ENCODE measurements around the gene ZNF576.

GRCh38 chr19:43551399-43552197, 44.8 kb upstream of the ZNF576 start:
- TF ChIP-seq MXI1 (conservative IDR thresholded peaks at IDR 0.05; ENCODE audit: poor library complexity, severe bottlenecking) (no peak), CTCF (IDR thresholded peaks at IDR 0.05; ENCODE audit: poor library complexity, severe bottlenecking) (no peak), EP300 (conservative IDR thresholded peaks at IDR 0.05; ENCODE audit: poor library complexity, severe bottlenecking) (no peak), TAF1 (IDR thresholded peaks at IDR 0.05; ENCODE audit: low read depth) (no peak), SMC3 (conservative IDR thresholded peaks at IDR 0.05; ENCODE audit: poor library complexity) (no peak), RAD21 (conservative IDR thresholded peaks at IDR 0.05) (no peak), REST (IDR thresholded peaks at IDR 0.05; ENCODE audit: borderline replicate concordance) (no peak), EZH2 (IDR thresholded peaks at IDR 0.05; ENCODE audit: borderline replicate concordance, insufficient read depth, low read length, poor library complexity, severe bottlenecking) (no peak), POLR2AphosphoS5 (IDR thresholded peaks at IDR 0.05) (no peak)
